ENCODE data around the gene VWA5B1.

- TF ChIP-seq CTCF (IDR thresholded peaks at IDR 0.05; ENCODE audit: control extremely low read depth in 1 of 3, insufficient read depth in 1 of 3, low read depth in 1 of 3, low read length in 3 of 3): no peak
- TF ChIP-seq BCL11A (IDR thresholded peaks at IDR 0.05; ENCODE audit: low read depth in 2 of 2, low read length in 2 of 2): no peak
- no peak for TF ChIP-seq POLR2A (IDR thresholded peaks at IDR 0.05; ENCODE audit: control extremely low read depth in 1 of 2, low read depth in 2 of 2, low read length in 2 of 2)
- TF ChIP-seq PHF8 (conservative IDR thresholded peaks at IDR 0.05; ENCODE audit: low read depth, low read length): no peak
- TF ChIP-seq TAF7 (optimal IDR thresholded peaks at IDR 0.05; ENCODE audit: borderline replicate concordance, low read depth, low read length): no peak
Observed at GRCh38 chr1:20325407-20325843, 34.8 kb downstream of the VWA5B1 start.

Measured in H1 (cell line).